Endothelial cell of umbilical vein (primary cell): ENCODE results near the gene BRSK2.

Experiments
- CTCF ChIP-seq, 2 donors: IDR thresholded peaks; 1 replicate in 1 of 2; 2 replicates in 1 of 2; pipeline ENCODE4 v1.5.1; 2011; ENCODE audit warnings: low read length in 2 of 2, mild to moderate bottlenecking in 2 of 2, moderate library complexity in 2 of 2, control low read depth in 1 of 2, inconsistent platforms in 1 of 2, low read depth in 1 of 2; ENCODE audit not compliant: insufficient read depth in 1 of 2; ENCODE audit errors: extremely low read depth in 1 of 2
- EZH2 ChIP-seq: IDR thresholded peaks from 2 replicates; pipeline ENCODE4 v1.6.1; 2012; ENCODE audit warnings: borderline replicate concordance, low read depth, mild to moderate bottlenecking, moderate library complexity, low read length, inconsistent platforms; ENCODE audit not compliant: severe bottlenecking
- GATA2 ChIP-seq: IDR thresholded peaks from 2 replicates; pipeline ENCODE4 v1.7.0; 2011; ENCODE audit warnings: low read depth, mild to moderate bottlenecking, moderate library complexity, mixed read lengths, low read length; ENCODE audit not compliant: insufficient read length, insufficient read depth
- MAX ChIP-seq: IDR thresholded peaks from 2 replicates; pipeline ENCODE4 v1.6.1; 2011; ENCODE audit not compliant: insufficient read depth, insufficient read length
- MYC ChIP-seq: IDR thresholded peaks from one replicate; pipeline ENCODE4 v1.6.1; 2011; ENCODE audit warnings: mild to moderate bottlenecking, low read depth, low read length
- POLR2A ChIP-seq: IDR thresholded peaks from 2 replicates; pipeline ENCODE4 v1.6.1; 2012; ENCODE audit warnings: low read depth, mild to moderate bottlenecking, control low read depth, low read length
- POLR2AphosphoS5 ChIP-seq: IDR thresholded peaks from 2 replicates; pipeline ENCODE4 v1.6.1; 2012; ENCODE audit warnings: low read depth, mild to moderate bottlenecking, control low read depth, low read length, moderate library complexity; ENCODE audit not compliant: insufficient read depth

DNA sequence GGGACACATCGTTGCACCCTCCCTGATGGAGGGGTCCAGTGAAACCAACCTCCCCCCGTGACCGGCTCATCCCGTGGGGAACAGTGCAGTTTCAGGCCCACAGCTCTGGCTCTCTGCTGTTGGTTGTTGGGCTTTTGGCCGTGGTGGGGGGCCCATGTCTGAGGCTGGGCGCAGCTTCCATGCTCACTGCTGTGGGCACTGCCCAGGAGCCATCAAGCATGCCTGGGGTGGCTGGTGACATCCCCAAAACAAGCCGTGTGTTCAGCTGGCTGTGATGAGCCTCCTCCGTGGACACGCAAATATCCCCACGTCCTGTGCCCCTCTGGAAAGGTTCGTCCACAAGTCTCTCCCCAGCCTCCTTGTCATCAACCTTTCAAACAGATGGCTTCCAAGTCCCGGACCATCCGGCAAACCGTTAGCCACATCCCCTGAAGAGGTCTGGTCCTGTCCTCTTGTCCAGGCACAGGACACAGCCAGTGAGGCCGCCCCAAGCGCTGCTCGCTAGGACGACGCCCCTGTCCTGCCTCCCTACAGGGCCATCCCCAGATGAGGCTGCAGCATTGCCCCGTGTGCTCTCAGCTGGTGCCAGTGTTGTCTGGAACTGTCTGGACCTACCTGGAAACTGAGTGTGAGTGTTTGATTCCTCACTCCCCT lies 29.4 kb upstream of the BRSK2 start:
- TF ChIP-seq POLR2AphosphoS5 (no peak), CTCF (IDR thresholded peaks at IDR 0.05; ENCODE audit: extremely low read depth in 1 of 2, insufficient read depth in 1 of 2, low read depth in 1 of 2, low read length in 2 of 2) (no peak), POLR2A (no peak), MAX (no peak), EZH2 (no peak), GATA2 (no peak), MYC (no peak)
